Smooth muscle cell (in vitro differentiated cells): Measurements from ENCODE around the gene PCMT1. TPM values are rescaled to one million over a fixed set of nuclear protein-coding genes. Genes with fewer than 3 reads are reported as not detected.
A peak's percentile ranks its signal among the peaks of the same experiment; 100 is the strongest.

Experiments used
- DNase-seq: peaks from one replicate; lab custom pipeline; 2025; ENCODE audit not compliant: unreplicated experiment; lab: John Stamatoyannopoulos, UW
- H2AFZ ChIP-seq: fragments of 200-600 bp; sonication (generic); 2 replicates; pipeline ENCODE4 v1.6.0; 2016; ENCODE audit warnings: antibody characterized with exemption, low read depth, mild to moderate bottlenecking
- H3F3A ChIP-seq: fragments of 200-600 bp; sonication (generic); 2 replicates; pipeline ENCODE4 v1.6.0; 2017; ENCODE audit warnings: antibody characterized with exemption, low read depth
- H3K27ac ChIP-seq: fragments of 200-600 bp; sonication (generic); 2 replicates; pipeline ENCODE4 v1.5.1; 2016; ENCODE audit warnings: low read depth, mild to moderate bottlenecking
- H3K27me3 ChIP-seq: fragments of 200-600 bp; sonication (generic); 2 replicates; pipeline ENCODE4 v1.6.1; 2016; ENCODE audit warnings: low read depth, mild to moderate bottlenecking
- H3K36me3 ChIP-seq: fragments of 200-600 bp; sonication (generic); 2 replicates; pipeline ENCODE4 v1.5.1; 2016; ENCODE audit warnings: low read depth
- H3K4me1 ChIP-seq: fragments of 200-600 bp; sonication (generic); 2 replicates; pipeline ENCODE4 v1.5.1; 2016; ENCODE audit warnings: low read depth
- H3K4me2 ChIP-seq: fragments of 200-600 bp; sonication (generic); 2 replicates; pipeline ENCODE4 v1.6.0; 2016; ENCODE audit warnings: mild to moderate bottlenecking
- H3K4me3 ChIP-seq: fragments of 200-600 bp; sonication (generic); 2 replicates; pipeline ENCODE4 v1.5.1; 2016; ENCODE audit warnings: mild to moderate bottlenecking
- H3K79me2 ChIP-seq: fragments of 200-600 bp; sonication (generic); 2 replicates; pipeline ENCODE4 v1.6.0; 2016; ENCODE audit warnings: low read depth, mild to moderate bottlenecking
- H3K9ac ChIP-seq: fragments of 200-600 bp; sonication (generic); 2 replicates; pipeline ENCODE4 v1.6.0; 2016; ENCODE audit warnings: low read depth
- H3K9me3 ChIP-seq: fragments of 200-600 bp; sonication (generic); replicated peaks from 2 replicates; pipeline ENCODE4 v1.5.1; 2016; ENCODE audit warnings: low read depth
- H4K20me1 ChIP-seq: fragments of 200-600 bp; sonication (generic); 2 replicates; pipeline ENCODE4 v1.6.0; 2016; ENCODE audit warnings: low read depth
- WGBS: methylation state at CpG from one replicate; pipeline ENCODE4 v1.1.7; 2016; ENCODE audit warnings: low lambda C conversion rate; 5-methylcytosine and 5-hydroxymethylcytosine counted together
- polyA plus RNA-seq: library from polyadenylated mRNA; unstranded; fragments of >200 nt; fragmentation: Nextera tagmentation; extraction: Ambion mirVana; gene quantifications from 2 replicates; pipeline ENCODE4 v1.2.1, GENCODE V29; 2016
- total RNA-seq: library from RNA; depleted of rRNA; stranded (reverse); fragments of >200 nt; gene quantifications from 2 replicates; pipeline ENCODE4 v1.2.3, GENCODE V29; 2014
- TF ChIP-seq, protein P1 (sequence below): fragments of 200-600 bp; sonication (generic); IDR thresholded peaks from 2 replicates; pipeline ENCODE4 v1.5.1; 2017; ENCODE audit warnings: borderline replicate concordance, mild to moderate bottlenecking, antibody characterized with exemption; ENCODE audit not compliant: insufficient read depth, poor library complexity, severe bottlenecking

Gene PCMT1
- total and polyA plus RNA-seq, 2 experiments from 2014 or later: 97.9 to 139 TPM

DNA sequence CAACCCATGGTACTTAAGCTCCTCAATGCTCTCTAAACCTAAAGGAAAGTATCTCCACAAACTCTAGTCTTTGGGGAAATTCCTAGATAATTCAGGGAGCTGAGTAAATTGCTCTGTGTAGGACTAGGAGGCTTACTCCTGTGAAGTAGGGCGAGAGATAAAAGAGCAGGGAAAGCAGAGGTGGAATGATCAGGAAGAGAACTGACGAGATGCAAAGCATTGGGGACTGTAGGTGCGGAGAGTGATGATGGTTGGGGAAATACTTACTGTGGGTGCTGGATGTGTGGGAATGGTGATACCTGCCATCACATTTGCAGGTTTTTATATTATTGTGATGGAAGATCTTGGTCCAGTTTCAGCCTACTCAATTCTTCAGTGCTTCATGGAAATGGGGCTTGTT is 30.0 kb upstream of the PCMT1 start:
- TF ChIP-seq, protein P1, sequence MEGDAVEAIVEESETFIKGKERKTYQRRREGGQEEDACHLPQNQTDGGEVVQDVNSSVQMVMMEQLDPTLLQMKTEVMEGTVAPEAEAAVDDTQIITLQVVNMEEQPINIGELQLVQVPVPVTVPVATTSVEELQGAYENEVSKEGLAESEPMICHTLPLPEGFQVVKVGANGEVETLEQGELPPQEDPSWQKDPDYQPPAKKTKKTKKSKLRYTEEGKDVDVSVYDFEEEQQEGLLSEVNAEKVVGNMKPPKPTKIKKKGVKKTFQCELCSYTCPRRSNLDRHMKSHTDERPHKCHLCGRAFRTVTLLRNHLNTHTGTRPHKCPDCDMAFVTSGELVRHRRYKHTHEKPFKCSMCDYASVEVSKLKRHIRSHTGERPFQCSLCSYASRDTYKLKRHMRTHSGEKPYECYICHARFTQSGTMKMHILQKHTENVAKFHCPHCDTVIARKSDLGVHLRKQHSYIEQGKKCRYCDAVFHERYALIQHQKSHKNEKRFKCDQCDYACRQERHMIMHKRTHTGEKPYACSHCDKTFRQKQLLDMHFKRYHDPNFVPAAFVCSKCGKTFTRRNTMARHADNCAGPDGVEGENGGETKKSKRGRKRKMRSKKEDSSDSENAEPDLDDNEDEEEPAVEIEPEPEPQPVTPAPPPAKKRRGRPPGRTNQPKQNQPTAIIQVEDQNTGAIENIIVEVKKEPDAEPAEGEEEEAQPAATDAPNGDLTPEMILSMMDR: no peak
- Histone ChIP-seq H3K36me3 (no peaks in the 10 kb centered on the region), H3K4me3 (no peak overlapping the region), H3K27ac (no peak overlapping the region), H3K4me1 (peaks cover 9% of the 10 kb centered on the region), H3K79me2 (peaks cover 42% of the 10 kb centered on the region), H4K20me1 (peaks cover 23% of the 10 kb centered on the region), H2AFZ (no peak overlapping the region), H3K4me2 (no peak overlapping the region), H3K27me3 (no peaks in the 10 kb centered on the region), H3F3A (no peaks in the 10 kb centered on the region), H3K9ac (no peak overlapping the region), H3K9me3 (no peaks in the 10 kb centered on the region)
- DNase-seq: no peak
- WGBS: 93% methylated on average over 3 of the region's 3 CpGs

DNA sequence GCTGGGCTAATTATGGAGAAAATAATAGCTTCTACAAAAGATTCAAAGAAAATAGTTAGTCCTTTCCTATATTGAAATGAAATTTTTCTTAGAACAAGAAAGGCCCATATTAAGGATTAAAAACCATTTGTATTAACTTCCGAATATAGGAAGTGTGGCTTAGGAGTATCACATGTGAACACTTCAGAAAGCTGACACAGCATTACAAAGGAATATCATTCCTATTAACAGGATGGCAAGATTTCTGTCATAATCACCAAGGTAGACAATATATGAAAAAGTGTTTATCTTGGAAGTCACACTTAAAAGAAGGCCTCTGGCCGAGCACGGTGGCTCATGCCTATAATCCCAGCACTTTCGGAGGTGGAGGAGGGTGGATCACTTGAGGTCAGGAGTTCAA is 26.3 kb upstream of the PCMT1 start:
- H3K4me3 ChIP-seq: no peak overlapping the region
- no peaks in the 10 kb centered on the region for H3K4me1 ChIP-seq
- H2AFZ ChIP-seq: no peak overlapping the region
- 82% methylated on average over 4 of the region's 4 CpGs for WGBS
- DNase-seq: no peak
- H4K20me1 ChIP-seq: no peaks in the 10 kb centered on the region
- TF ChIP-seq, protein P1: no peak
- peak overlapping the region; percentile 21 for H3K27ac ChIP-seq
- H3K79me2 ChIP-seq: peaks cover 6% of the 10 kb centered on the region
- H3K36me3 ChIP-seq: no peaks in the 10 kb centered on the region
- H3K9ac ChIP-seq: no peak overlapping the region
- H3F3A ChIP-seq: no peaks in the 10 kb centered on the region
- H3K27me3 ChIP-seq: no peaks in the 10 kb centered on the region
- H3K9me3 ChIP-seq: no peaks in the 10 kb centered on the region
- H3K4me2 ChIP-seq: no peak overlapping the region

DNA sequence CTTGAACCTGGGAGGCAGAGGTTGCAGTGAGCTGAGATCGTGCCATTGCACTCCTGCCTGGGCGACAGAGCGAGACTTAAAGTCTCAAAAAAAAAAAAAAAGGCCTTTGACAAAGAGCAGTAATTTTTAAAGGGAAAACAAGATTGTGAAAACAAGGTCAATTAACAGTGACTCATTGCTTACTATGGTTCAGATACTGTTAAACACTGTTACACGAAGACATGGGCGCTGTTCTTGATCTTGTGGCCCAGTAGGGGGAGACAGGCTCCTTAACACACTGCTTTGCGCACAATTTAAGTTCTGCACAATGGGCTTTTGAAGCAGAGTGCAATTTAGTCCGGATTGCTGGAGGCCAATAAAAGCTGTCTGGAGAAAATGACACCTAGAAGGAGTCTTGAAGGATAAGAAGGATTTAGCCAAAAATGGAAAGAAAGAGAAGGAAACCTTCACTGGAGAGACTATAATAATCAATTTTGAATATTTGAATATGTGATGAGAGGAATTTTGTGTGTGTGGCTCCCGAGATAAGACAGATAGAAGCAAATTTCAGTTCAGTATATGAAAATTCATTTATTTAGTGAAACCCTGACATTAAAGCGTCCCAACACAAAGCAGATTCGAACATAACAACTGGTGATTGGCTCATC is 25.6 kb upstream of the PCMT1 start:
- TF ChIP-seq, protein P1: peak; percentile 71
- WGBS: 44% methylated on average over 10 of the region's 10 CpGs
- Histone ChIP-seq H2AFZ (no peak overlapping the region), H4K20me1 (no peaks in the 10 kb centered on the region), H3K9me3 (no peaks in the 10 kb centered on the region), H3K4me2 (no peak overlapping the region), H3K4me1 (no peaks in the 10 kb centered on the region), H3F3A (peaks cover 4% of the 10 kb centered on the region), H3K27ac (peak overlapping the region; percentile 21), H3K79me2 (no peaks in the 10 kb centered on the region), H3K27me3 (no peaks in the 10 kb centered on the region), H3K9ac (no peak overlapping the region), H3K36me3 (no peaks in the 10 kb centered on the region), H3K4me3 (no peak overlapping the region)
- DNase-seq: no peak

DNA sequence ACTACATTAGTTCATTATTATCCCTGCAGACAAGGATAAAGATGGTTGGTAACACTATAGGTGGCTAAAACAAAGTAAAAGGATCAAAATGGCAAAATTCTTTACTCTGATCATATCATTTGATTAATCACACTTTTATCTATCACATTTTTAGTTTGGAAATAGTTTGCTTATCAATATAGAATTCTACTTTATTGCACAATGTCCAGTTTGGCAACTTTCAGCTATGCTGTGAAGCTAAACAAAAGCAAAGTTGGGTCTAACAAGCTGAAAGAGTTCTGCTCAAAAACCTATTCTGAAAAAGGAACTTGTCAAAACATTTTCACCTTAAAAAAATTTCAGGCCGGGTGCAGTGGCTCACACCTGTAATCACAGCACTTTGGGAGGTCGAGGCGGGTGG is 23.8 kb upstream of the PCMT1 start:
- TF ChIP-seq, protein P1: no peak
- no peak overlapping the region for H2AFZ ChIP-seq
- no peak overlapping the region for H3K4me3 ChIP-seq
- WGBS: 97% methylated on average over 3 of the region's 3 CpGs
- DNase-seq: no peak
- no peak overlapping the region for H3K4me2 ChIP-seq
- H3K4me1 ChIP-seq: no peaks in the 10 kb centered on the region
- no peak overlapping the region for H3K27ac ChIP-seq
- peaks cover 15% of the 10 kb centered on the region for H3F3A ChIP-seq
- no peak overlapping the region for H3K9ac ChIP-seq
- no peaks in the 10 kb centered on the region for H3K27me3 ChIP-seq
- H3K36me3 ChIP-seq: no peaks in the 10 kb centered on the region
- no peaks in the 10 kb centered on the region for H3K79me2 ChIP-seq
- H4K20me1 ChIP-seq: no peaks in the 10 kb centered on the region
- no peaks in the 10 kb centered on the region for H3K9me3 ChIP-seq
